ENCODE results near the gene RSAD2.

GRCh38 chr2:6878549-6878948 is 972 bp downstream of the RSAD2 start:
- TF ChIP-seq CTCF (IDR thresholded peaks at IDR 0.05) = no peak
- TF ChIP-seq POLR2AphosphoS5 (IDR thresholded peaks at IDR 0.05) = no peak
- no peak for TF ChIP-seq POLR2A (IDR thresholded peaks at IDR 0.05)

Data from breast epithelium (tissue), 3 donors.